HepG2 (cell line): ENCODE results near the gene NR1H3. TPM values are rescaled to one million over a fixed set of nuclear protein-coding genes. Genes with fewer than 3 reads are reported as not detected.

Source experiments
- HMGXB3 ChIP-seq: sonication (generic); formaldehyde crosslinking; IDR thresholded peaks from 2 replicates; pipeline ENCODE4 v1.4.0; 2020; ENCODE audit warnings: missing genetic modification reagents, borderline replicate concordance
- KDM6A ChIP-seq: IDR thresholded peaks from 2 replicates; pipeline ENCODE4 v1.6.1; 2016; ENCODE audit warnings: low read depth
- RELA ChIP-seq: sonication (generic); formaldehyde crosslinking; IDR thresholded peaks from 2 replicates; pipeline ENCODE4 v1.4.0; 2020; ENCODE audit warnings: missing genetic modification reagents
- THAP11 ChIP-seq: IDR thresholded peaks from 2 replicates; pipeline ENCODE4 v1.6.1; 2016; ENCODE audit warnings: missing biosample characterization, missing genetic modification reagents
- ZBTB40 ChIP-seq, 2 experiments: fragments of 450-650 bp in 1 of 2; sonication (generic) in 1 of 2; formaldehyde crosslinking in 1 of 2; IDR thresholded peaks; 2 replicates each; pipeline versions ENCODE4 v1.6.1 to v1.8.0; 2016 to 2022; ENCODE audit warnings: antibody characterized with exemption in 1 of 2, mild to moderate bottlenecking in 1 of 2, missing genetic modification reagents in 1 of 2
- ZNF124 ChIP-seq: sonication (generic); formaldehyde crosslinking; IDR thresholded peaks from 2 replicates; pipeline ENCODE4 v1.4.0; 2020; ENCODE audit warnings: missing genetic modification reagents
- ZNF501 ChIP-seq: sonication (generic); formaldehyde crosslinking; IDR thresholded peaks from 2 replicates; pipeline ENCODE4 v1.5.1; 2020; ENCODE audit warnings: mild to moderate bottlenecking, moderate library complexity, missing genetic modification reagents
- ZNF644 ChIP-seq: IDR thresholded peaks from 2 replicates; pipeline ENCODE4 v1.6.1; 2016; ENCODE audit warnings: low read depth
- polyA plus RNA-seq, 8 experiments: library from polyadenylated mRNA; depleted of rRNA in 3 of 8; stranded (reverse) in 7 of 8; unstranded in 1 of 8; fragments of >200 nt; fragmentation: Illumina TruSeq in 4 of 8; extraction: Trizol in 4 of 8; gene quantifications; 2 replicates each; pipeline versions ENCODE4 v1.2.1 to v1.2.3, GENCODE V29; 2011 to 2016; ENCODE audit warnings: low read depth in 4 of 8, missing spikeins in 1 of 8, mixed read lengths in 1 of 8; ENCODE audit not compliant: insufficient read depth in 1 of 8
- total RNA-seq, 5 experiments: library from RNA; depleted of rRNA; stranded (reverse); fragments of >200 nt; fragmentation: Illumina TruSeq; extraction: Trizol; gene quantifications; 2 replicates each; pipeline ENCODE4 v1.2.3, GENCODE V29; 2016; ENCODE audit warnings: low read depth in 1 of 5
- TF ChIP-seq, protein P1 (sequence below): IDR thresholded peaks from 2 replicates; pipeline ENCODE4 v1.6.1; 2016; ENCODE audit warnings: mild to moderate bottlenecking

NR1H3 gene
- total and polyA plus RNA-seq, 2 of the 13 experiments (the other 11 are each of a cell fraction or from before 2014, with no cell fraction given): 41.8 to 102 TPM

GRCh38 chr11:47253660-47254059, 4.1 kb upstream of the NR1H3 start (continued):
- TF ChIP-seq ZBTB40 (IDR thresholded peaks at IDR 0.05) (no peak), ZBTB40 (CRISPR knock-in tag; IDR thresholded peaks at IDR 0.05) (no peak), HMGXB3 (no peak), ZNF124 (CRISPR knock-in tag) (no peak), ZNF501 (CRISPR knock-in tag) (peak; percentile 76; the same call in 1 of the 2 replicates), KDM6A (CRISPR knock-in tag) (peak; percentile 78; the same call in 1 of the 2 replicates), THAP11 (CRISPR knock-in tag) (peak; percentile 33; the same call in 1 of the 2 replicates), RELA (CRISPR knock-in tag) (no peak), ZNF644 (0 out of 2 replicates have a peak, but pooled peaks have one; percentile 46)
- TF ChIP-seq, protein P1, sequence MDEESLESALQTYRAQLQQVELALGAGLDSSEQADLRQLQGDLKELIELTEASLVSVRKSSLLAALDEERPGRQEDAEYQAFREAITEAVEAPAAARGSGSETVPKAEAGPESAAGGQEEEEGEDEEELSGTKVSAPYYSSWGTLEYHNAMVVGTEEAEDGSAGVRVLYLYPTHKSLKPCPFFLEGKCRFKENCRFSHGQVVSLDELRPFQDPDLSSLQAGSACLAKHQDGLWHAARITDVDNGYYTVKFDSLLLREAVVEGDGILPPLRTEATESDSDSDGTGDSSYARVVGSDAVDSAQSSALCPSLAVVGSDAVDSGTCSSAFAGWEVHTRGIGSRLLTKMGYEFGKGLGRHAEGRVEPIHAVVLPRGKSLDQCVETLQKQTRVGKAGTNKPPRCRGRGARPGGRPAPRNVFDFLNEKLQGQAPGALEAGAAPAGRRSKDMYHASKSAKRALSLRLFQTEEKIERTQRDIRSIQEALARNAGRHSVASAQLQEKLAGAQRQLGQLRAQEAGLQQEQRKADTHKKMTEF (CRISPR knock-in tag): 0 out of 2 replicates have a peak, but pooled peaks have one; percentile 35
